ENCODE data around the gene FANCE.

FANCE gene

DNA sequence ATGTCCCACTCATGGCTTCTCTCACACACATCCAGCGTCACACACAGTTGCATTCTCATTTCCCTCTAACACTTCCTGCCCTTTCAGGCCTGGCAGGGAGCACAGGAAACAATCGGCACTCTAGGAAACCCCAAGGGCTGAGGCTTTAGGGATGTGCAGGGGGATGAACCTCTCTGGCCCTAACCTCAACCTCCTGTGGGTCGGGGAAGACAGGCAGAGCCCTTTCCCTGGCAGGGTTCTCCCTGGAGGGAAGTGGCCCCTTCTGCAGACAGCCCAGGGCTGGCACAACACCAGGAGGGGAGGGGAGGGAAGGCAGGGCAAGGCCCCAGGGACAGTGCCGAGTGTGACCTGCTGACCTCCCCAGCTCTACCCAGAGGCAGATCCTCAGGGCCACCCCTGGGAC is 42.0 kb downstream of the FANCE start:
- H3K9me3 Mint-ChIP-seq: no peaks in the 10 kb centered on the region
- H3K36me3 Mint-ChIP-seq: no peaks in the 10 kb centered on the region
- H3K27ac Mint-ChIP-seq: no peak overlapping the region
- peaks cover 14% of the 10 kb centered on the region for H3K4me1 Mint-ChIP-seq
- H3K27me3 Mint-ChIP-seq: peaks cover 2% of the 10 kb centered on the region
- no peak overlapping the region for H3K4me3 Mint-ChIP-seq

DNA sequence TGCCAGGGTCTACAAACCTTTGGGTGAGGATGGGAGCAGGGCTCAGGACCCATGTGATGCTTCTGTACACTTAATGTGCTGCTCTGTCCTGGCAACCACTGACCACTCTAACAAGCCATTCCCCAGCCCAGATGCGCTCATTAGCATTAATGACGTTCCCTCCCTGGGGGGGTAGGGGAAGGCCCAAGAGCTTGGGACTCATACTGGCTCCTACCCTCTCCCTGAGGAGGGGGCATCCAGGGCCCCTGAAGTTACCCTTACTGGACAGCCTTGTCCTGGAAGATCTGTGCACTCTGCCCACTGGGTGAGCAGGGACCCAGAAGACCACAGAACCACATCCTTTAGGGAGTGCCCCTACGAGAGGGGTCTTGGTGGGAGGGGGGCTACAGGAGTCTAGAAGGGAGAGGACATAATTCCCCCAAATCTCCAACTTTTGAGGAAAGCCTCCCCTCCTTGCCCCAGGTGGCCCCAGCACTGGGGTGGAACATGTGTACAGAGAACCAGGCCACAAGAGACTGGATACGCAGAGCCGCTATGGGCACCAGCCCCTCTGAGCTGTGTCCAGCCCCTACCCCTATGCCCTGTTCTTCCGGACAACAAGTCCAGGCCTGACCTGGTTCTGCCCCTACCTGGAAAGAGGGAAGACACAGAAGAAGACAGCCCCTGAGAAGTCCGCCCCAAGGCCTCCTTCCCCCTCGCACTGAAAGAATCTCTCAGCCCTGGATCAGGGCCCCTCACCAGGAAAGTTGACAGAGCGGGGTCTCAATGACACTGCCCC is 43.3 kb downstream of the FANCE start:
- Mint-ChIP-seq H3K27ac (peak overlapping the region; percentile 53), H3K4me3 (peak overlapping the region; percentile 66), H3K9me3 (no peaks in the 10 kb centered on the region), H3K36me3 (no peaks in the 10 kb centered on the region), H3K4me1 (peaks cover 14% of the 10 kb centered on the region), H3K27me3 (peaks cover 2% of the 10 kb centered on the region)

DNA sequence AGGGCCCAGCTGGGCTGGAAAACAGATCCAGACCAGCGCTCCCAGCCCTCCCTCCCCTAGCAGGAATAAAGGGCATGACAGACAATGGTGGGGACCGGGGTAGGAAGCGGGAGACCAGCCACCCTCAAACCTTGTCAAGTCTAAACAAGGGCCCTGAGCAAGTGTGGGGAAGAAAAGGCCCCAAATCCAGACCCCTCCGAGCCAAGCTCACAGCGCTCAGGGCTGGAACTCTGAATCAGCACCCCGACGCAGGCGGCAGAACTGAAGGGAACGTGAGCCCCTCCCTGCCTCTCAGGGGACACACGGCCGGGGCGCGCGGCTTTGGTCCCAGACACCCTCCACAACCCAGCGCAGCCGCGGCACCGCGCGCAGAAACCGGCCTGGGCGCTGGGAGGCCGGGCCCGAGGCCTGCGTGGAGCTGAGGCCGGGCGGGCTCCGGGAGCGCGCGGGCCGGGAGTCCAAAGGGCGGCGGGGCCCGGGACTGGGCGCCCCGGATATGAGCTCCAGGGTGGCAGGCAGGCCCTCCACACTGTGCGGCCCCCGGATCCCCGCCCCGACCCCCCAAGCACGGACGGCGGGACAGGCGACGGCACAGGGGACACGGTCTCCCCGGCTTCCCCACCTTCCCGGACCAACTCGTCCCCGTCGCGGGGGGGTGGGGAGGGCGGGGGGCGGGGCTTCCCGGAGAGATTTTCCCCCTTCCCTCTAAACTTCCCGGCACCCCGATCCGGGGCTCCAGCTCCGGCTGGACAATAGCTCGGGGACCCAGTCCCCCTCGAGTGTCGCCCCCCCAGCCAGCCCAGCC is 44.1 kb downstream of the FANCE start:
- Mint-ChIP-seq H3K36me3 (no peaks in the 10 kb centered on the region), H3K27me3 (peaks cover 2% of the 10 kb centered on the region)

DNA sequence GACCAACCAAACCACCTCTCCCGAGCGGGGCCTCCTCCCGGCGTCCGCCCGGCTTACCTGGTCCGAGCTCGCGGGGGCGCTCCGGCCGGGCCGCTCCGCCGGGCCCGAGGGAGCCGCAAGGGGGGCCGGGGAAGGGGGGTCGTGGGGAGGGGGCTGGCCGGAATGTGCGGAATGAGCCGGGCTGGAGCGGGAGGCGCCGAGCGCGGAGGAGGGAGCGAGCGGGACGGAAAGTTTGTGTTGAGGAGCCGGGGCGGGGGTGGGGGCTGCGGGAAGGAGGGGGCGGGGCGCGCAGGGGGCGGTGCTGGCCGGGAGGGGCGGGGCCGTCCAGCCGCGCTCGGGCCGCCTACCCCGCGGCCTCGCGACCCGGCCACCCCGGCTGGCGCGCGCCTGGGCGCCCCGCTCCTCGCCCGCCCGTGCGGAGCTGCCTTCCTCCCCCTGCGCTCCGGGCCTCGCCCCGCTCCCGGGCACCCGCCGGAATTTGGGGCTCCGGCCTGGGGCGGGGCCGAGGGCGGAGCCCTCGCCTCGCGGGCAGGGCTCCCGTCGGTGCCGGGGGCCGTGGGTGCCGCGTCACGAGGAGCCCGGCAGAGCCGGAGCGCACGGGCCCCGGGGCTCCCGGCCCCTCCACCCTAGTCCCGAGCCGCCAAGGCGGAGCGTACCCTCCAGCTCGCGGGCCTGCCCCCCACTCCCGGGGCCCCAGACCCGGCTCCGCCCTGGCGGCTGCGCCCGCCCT is 44.9 kb downstream of the FANCE start, which contains the start of gene TEAD3:
TEAD3 (minus strand) TSS at position 239 of the 730 bp plus-strand sequence.
- Mint-ChIP-seq H3K36me3 (no peaks in the 10 kb centered on the region), H3K4me1 (peaks cover 14% of the 10 kb centered on the region), H3K27ac (no peak within 1 kb of the TSS), H3K27me3 (peaks cover 4% of the 10 kb centered on the region), H3K4me3 (peak within 1 kb of the TSS; percentile 87), H3K9me3 (no peaks in the 10 kb centered on the region)

More for the DNA sequence above, 44.1 kb downstream of the FANCE start:
- Mint-ChIP-seq H3K27ac (no peak overlapping the region), H3K4me1 (peaks cover 14% of the 10 kb centered on the region), H3K4me3 (peak overlapping the region; percentile 66), H3K9me3 (no peaks in the 10 kb centered on the region)

DNA sequence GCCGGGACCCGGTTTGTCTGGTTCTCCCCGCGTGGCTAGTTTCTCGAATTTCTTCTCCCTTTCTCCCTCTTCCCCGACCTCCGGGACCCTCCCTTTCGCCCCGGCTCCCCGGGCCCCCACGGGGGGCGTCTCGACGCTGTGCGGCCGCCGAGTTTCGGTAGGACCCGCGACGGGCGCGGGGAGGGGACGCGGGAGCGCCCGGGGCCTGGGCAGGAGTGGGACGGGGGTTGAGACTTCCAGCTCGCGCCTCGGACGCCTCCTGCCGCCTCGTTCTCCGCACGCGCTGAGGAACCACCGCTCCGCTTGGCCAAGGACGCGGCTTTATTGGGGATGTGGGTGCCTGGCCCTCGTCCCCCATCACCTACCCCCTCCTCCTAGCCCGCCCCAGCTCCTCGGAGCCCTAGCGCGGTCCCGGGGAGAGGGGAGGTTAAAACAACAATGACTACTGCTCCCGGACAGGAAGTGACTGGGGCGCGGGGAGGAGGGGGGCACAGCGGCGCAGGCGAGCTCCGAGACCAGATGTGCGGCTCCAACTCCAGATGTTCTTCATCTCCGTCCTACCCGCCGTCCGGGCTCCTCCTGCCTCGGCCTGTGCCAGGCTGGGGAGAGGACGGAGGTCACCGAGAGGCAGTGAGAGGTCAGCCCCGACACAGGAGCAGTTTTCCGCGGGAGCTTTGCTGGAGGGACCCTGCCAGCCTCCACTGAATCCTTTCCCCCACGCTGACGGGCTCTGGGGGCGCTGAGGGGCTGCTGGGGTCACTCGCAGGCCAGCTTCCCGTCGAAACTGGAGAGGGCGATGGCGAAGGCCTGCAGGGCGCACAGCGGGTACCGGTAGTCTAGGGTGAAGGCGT is 45.7 kb downstream of the FANCE start:
- Mint-ChIP-seq H3K27ac (no peak overlapping the region), H3K4me1 (peaks cover 12% of the 10 kb centered on the region), H3K27me3 (peaks cover 4% of the 10 kb centered on the region), H3K36me3 (no peaks in the 10 kb centered on the region), H3K9me3 (no peaks in the 10 kb centered on the region), H3K4me3 (peak overlapping the region; percentile 87)

DNA sequence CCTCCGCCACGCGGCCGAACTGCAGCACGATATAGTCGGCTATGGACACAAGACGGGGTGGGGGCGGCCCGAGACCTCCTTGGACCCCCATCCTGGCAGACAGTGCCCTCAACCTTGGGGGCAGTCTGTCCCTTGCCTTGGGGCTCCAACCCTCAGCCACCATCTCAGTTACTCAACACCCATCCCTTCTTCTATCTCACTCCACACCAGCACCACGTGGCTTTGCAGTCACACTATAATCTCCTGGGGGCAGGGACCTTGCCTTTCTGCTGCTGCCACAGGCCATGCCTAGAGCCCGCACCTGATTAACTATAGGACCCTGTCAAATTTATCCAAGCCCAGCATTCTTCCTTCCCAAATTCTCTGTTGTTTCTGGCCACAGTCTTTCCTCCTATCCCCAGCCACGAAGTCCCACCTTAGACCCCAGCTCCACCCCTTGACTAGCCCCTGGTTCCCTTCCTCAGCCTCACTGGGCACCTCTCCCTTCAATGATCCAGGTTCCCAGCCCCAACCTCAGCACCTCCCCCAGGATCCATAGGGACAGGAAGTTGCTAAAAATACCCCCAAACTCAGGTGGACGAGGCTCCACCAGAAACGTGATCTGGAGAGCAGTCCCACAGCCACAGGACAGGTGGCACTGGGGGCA is 46.4 kb downstream of the FANCE start:
- Mint-ChIP-seq H3K27ac (peak overlapping the region; percentile 94), H3K4me1 (peaks cover 10% of the 10 kb centered on the region), H3K9me3 (no peaks in the 10 kb centered on the region), H3K36me3 (no peaks in the 10 kb centered on the region), H3K4me3 (peak overlapping the region; percentile 87), H3K27me3 (peaks cover 4% of the 10 kb centered on the region)

DNA sequence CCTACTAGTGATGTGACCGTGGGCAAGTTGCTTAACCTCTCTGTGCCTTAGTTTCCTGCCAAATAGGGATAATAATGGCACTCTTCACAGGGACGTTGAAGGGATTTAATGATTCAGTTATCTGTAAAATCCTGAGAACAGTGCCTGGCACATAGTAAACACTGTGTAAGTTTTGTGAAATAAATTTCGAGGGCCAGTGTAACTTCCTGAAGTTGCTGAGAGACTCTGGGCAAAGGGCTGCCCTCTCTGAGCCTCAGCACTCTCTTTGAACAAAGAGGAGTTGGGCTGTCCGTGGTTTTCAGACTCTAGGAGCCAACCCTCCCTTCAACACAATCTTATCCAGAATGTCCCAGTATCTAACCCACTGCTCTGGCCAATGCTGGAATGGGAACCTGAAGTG is 47.2 kb downstream of the FANCE start:
- Mint-ChIP-seq H3K27ac (no peak overlapping the region), H3K36me3 (no peaks in the 10 kb centered on the region), H3K4me3 (no peak overlapping the region), H3K27me3 (peaks cover 4% of the 10 kb centered on the region), H3K4me1 (peaks cover 6% of the 10 kb centered on the region), H3K9me3 (no peaks in the 10 kb centered on the region)

DNA sequence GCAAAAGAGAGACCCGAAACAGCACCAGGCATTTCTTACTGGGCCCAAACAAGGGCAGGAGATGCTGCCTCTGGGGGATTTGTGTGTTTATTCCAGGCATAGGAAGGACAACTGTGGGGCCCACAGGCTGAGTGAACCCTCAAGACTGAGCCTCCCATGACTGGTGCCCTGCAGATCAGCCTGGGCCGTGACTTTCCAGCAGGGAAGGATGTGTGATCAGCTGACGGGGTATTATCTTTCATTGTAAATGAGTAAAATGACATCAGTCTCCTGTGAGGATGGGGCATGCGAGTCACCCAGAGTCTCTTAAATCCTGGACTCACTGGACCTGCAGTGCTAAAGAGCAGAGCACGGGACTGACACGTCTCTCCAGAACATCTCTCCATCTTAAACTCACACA is 48.6 kb downstream of the FANCE start:
- no peak overlapping the region for H3K4me3 Mint-ChIP-seq

DNA sequence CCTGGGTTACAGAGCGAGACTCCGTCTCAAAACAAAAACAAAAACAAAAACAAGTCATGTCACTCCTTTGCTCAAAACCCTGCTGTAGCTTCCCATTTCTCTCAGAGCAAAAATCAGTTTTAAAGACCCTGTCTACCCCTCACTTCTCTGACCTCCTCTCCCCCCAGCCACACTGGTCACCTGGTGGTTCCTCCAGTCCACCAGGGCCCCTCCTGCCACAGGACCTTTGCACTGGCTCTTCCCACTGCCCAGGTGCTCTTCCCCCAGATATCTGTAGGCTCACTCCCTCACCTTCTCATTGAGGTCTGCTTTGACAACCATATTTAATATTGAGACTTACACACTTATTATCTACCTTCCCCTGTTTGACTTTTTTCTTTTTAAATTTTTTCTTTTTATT is 49.6 kb downstream of the FANCE start:
- Mint-ChIP-seq H3K27me3 (peaks cover 4% of the 10 kb centered on the region), H3K36me3 (no peaks in the 10 kb centered on the region), H3K4me1 (peaks cover 6% of the 10 kb centered on the region), H3K27ac (peak overlapping the region; percentile 84), H3K9me3 (no peaks in the 10 kb centered on the region), H3K4me3 (no peak overlapping the region)

More for the DNA sequence above, 48.6 kb downstream of the FANCE start:
- no peak overlapping the region for H3K27ac Mint-ChIP-seq
- no peaks in the 10 kb centered on the region for H3K9me3 Mint-ChIP-seq
- H3K27me3 Mint-ChIP-seq: peaks cover 4% of the 10 kb centered on the region
- peaks cover 6% of the 10 kb centered on the region for H3K4me1 Mint-ChIP-seq
- no peaks in the 10 kb centered on the region for H3K36me3 Mint-ChIP-seq

DNA sequence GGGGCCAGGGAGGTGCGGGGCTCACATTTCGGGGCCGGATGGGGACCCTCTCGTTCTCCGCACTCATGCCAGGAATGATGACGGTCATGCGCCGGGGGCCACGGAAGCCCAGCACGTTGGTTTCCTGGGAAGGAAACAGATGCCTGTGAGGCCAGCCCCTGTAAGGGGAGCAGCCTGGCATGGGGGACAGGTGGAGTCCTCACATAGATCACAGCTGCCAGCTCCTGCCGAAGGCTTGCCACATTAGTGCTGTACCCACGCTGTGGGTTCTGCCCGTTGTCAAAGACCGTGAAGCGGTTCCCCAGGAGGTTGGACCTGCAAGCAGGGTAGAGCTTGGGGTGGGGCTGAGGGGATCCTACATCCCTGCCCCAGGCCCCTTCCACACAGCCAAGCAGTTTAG is 51.4 kb downstream of the FANCE start:
- no peaks in the 10 kb centered on the region for H3K36me3 Mint-ChIP-seq
- no peak overlapping the region for H3K4me3 Mint-ChIP-seq
- H3K4me1 Mint-ChIP-seq: peaks cover 3% of the 10 kb centered on the region
- H3K27ac Mint-ChIP-seq: no peak overlapping the region
- no peaks in the 10 kb centered on the region for H3K9me3 Mint-ChIP-seq
- peaks cover 4% of the 10 kb centered on the region for H3K27me3 Mint-ChIP-seq

DNA sequence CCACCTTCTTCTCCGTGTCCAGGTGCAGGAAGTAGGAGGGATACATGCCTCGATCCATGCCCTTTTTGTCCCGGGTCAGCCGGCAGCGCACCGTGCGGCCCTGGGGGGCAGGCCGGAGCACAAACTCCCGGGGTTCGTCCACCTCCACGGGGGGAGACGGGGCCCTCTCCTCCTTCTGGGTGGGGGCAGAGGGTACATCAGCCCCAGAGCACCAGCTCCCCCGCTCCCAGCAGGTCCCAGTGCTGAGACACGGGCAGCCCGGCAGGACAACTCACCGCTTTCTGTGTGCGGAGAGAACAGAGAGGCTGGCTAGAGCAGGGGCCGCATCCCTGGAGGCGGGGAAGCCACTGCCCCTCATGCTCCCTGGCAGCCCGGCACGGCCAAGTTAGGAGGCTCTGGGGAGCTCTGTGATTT is 53.9 kb downstream of the FANCE start:
- Mint-ChIP-seq H3K4me1 (no peaks in the 10 kb centered on the region), H3K9me3 (no peaks in the 10 kb centered on the region), H3K36me3 (no peaks in the 10 kb centered on the region), H3K4me3 (no peak overlapping the region), H3K27me3 (peaks cover 11% of the 10 kb centered on the region), H3K27ac (no peak overlapping the region)

DNA sequence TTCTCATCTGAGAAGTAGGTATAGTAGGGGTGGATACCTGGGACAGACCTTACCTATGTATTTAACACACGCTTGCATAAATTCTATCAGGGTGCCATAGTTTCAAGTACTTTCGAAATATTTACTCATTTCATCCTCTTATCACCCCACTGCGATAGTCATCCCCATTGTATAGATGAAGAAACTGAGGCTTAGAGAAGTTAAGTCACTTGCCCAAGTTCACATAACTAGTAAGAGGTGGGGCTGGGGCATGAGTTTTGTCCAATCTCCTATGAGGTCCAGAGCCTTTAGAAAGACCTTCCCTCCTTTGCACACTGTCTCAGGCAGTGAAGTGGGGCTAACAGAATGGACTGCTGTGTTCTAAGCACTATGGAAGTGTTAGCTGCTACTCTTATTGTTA is 54.4 kb downstream of the FANCE start:
- Mint-ChIP-seq H3K9me3 (no peaks in the 10 kb centered on the region), H3K4me3 (no peak overlapping the region), H3K36me3 (no peaks in the 10 kb centered on the region), H3K4me1 (no peaks in the 10 kb centered on the region), H3K27ac (peak overlapping the region; percentile 12), H3K27me3 (peaks cover 14% of the 10 kb centered on the region)

DNA sequence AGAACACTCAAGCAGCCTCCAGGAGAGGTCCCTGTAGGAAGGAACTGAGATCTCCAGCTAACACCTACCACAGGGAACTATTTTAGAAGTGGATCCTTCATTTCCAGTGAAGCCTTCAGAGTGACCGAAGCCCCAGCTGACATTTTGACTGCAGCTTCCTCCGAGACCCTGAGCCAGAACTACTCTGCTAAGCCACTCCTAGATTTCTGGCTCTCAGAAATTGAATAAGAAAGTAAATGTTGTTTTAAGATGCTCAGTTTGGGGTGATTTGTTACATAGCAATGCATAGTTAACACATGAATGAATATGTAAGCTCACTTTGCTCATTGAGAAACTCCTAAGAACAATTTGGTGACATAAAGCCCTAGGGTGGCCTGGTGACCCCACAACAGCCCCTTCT is 55.1 kb downstream of the FANCE start:
- Mint-ChIP-seq H3K4me1 (no peaks in the 10 kb centered on the region), H3K36me3 (no peaks in the 10 kb centered on the region), H3K4me3 (no peak overlapping the region), H3K27ac (no peak overlapping the region), H3K9me3 (no peaks in the 10 kb centered on the region), H3K27me3 (peaks cover 12% of the 10 kb centered on the region)

DNA sequence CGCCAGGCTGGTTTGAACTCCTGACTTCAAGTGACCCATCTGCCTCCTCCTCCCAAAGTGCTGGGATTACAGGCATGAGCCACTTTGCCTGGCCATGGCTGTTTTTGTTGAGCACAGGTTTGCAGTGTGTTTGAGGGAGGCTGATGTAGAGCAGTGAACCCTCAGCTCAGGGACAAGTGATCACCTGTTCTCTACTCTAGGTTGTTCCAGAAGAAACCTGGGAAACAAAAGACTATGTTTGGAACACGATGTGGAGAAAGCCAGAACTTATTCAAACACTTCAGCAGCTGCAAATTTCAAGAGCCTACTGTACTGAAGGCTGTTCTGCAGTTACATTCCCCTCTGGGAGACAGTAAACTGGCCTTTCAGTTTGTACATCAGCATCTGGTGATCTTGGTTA is 55.9 kb downstream of the FANCE start:
- Mint-ChIP-seq H3K4me3 (no peak overlapping the region), H3K36me3 (no peaks in the 10 kb centered on the region), H3K9me3 (no peaks in the 10 kb centered on the region), H3K4me1 (no peaks in the 10 kb centered on the region), H3K27ac (no peak overlapping the region), H3K27me3 (peaks cover 12% of the 10 kb centered on the region)
